HUES64 (cell line): ENCODE results near the gene CNTNAP2.
"Not testable (repeated sequence)": the region's sequence is repeated elsewhere in the genome, so short reads cannot be mapped to it uniquely, and the experiment has no call there.

Experiments
- H3K27ac ChIP-seq: 2 replicates; pipeline ENCODE4 v1.7.0; 2013; ENCODE audit warnings: low read depth, low read length, inconsistent platforms
- H3K27me3 ChIP-seq: 2 replicates; pipeline ENCODE4 v1.6.1; 2013; ENCODE audit warnings: mild to moderate bottlenecking, low read length; ENCODE audit not compliant: insufficient read depth
- H3K36me3 ChIP-seq: 2 replicates; pipeline ENCODE4 v1.6.1; 2013; ENCODE audit warnings: mild to moderate bottlenecking, low read length; ENCODE audit not compliant: insufficient read depth
- H3K4me1 ChIP-seq: 2 replicates; pipeline ENCODE4 v1.6.1; 2013; ENCODE audit warnings: mild to moderate bottlenecking, low read length, moderate library complexity; ENCODE audit not compliant: insufficient read depth
- H3K4me3 ChIP-seq: 2 replicates; pipeline ENCODE4 v1.5.1; 2013; ENCODE audit warnings: mild to moderate bottlenecking, low read length, moderate library complexity
- H3K9ac ChIP-seq: 2 replicates; pipeline ENCODE4 v1.6.1; 2013; ENCODE audit warnings: mild to moderate bottlenecking, low read depth, low read length
- H3K9me3 ChIP-seq: 2 replicates; pipeline ENCODE4 v1.6.1; 2013; ENCODE audit warnings: low read depth, low read length; ENCODE audit not compliant: insufficient read depth
- WGBS: fragments of 150-250, 120-280 bp; methylation state at CpG from one replicate; pipeline ENCODE4 v1.1.7; 2013; ENCODE audit warnings: missing lambda C conversion rate; 5-methylcytosine and 5-hydroxymethylcytosine counted together

Gene CNTNAP2

GRCh38 chr7:148422030-148422429 lies 2305.4 kb downstream of the CNTNAP2 start:
- WGBS, result 95% methylated on average over 5 of the region's 5 CpGs

GRCh38 chr7:148426393-148426792 lies 2309.8 kb downstream of the CNTNAP2 start:
- not testable (repeated sequence) for H3K4me1 ChIP-seq, H3K9ac ChIP-seq, H3K36me3 ChIP-seq, H3K27me3 ChIP-seq, H3K4me3 ChIP-seq, H3K27ac ChIP-seq
- WGBS, result 95% methylated on average over 24 of the region's 24 CpGs
- H3K9me3 ChIP-seq, result peaks cover 18% of the 10 kb centered on the region; the same call in 1 of the 2 replicates

More at GRCh38 chr7:148422030-148422429, 2305.4 kb downstream of the CNTNAP2 start:
- Histone ChIP-seq H3K27me3 (no peaks in the 10 kb centered on the region), H3K4me3 (no peak overlapping the region), H3K36me3 (peaks cover 44% of the 10 kb centered on the region), H3K9ac (no peak overlapping the region), H3K9me3 (peaks cover 18% of the 10 kb centered on the region; the same call in 1 of the 2 replicates), H3K4me1 (no peaks in the 10 kb centered on the region), H3K27ac (no peak overlapping the region)

DNA sequence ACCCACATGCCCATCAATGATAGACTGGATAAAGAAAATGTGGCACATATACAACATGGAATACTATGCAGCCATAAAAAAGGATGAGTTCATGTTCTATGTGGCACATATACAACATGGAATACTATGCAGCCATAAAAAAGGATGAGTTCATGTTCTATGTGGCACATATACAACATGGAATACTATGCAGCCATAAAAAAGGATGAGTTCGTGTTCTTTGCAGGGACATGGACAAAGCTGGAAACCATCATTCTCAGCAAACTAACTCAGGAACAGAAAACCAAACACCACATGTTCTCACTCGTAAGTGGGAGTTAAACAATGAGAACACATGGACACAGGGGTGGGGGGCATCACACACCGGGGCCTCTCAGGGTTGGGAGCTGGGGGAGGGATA lies 2314.1 kb downstream of the CNTNAP2 start:
- H3K9ac ChIP-seq, H3K4me1 ChIP-seq, H3K4me3 ChIP-seq, H3K27ac ChIP-seq, H3K36me3 ChIP-seq, H3K27me3 ChIP-seq, H3K9me3 ChIP-seq: not testable (repeated sequence)
- WGBS, result over 99% methylated on average over 3 of the region's 3 CpGs

DNA sequence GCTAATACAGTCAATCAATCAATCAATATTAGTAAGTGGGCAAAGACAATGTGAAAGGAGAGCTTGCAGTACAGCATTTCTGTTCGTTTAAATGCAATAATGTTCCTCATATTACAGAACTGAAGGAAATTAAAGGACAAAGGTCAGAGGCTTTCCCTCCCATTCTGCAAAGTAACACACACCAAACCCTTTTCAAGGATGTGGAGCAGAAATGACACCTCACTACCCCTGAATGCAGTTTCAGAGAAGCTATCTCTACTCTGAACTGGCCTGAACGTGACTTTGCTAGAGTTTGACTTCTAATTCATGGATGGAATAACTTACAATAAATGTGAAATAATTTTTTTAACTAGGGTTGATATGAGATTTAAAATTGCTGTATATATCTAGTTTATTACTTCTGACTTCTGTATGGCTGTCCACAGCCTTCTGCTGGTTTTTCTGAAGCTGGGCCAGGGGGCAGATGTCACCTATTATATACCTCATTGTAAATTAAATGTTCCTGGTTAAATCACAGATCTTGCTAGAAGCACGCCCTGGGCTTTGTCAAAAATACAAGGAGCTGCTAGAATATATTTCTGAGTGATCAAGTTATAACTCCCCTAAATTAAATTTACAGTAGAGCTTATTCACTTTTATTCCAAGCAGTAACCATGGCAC lies 2317.1 kb downstream of the CNTNAP2 start:
- Histone ChIP-seq H3K27ac (no peak overlapping the region), H3K9me3 (no peaks in the 10 kb centered on the region), H3K27me3 (no peaks in the 10 kb centered on the region)

GRCh38 chr7:148434181-148434757 lies 2317.7 kb downstream of the CNTNAP2 start:
- Histone ChIP-seq H3K27me3 (no peaks in the 10 kb centered on the region), H3K9ac (no peak overlapping the region), H3K4me1 (no peaks in the 10 kb centered on the region), H3K27ac (no peak overlapping the region), H3K9me3 (no peaks in the 10 kb centered on the region), H3K4me3 (no peak overlapping the region), H3K36me3 (no peaks in the 10 kb centered on the region)
- 92% methylated on average over 13 of the region's 13 CpGs for WGBS

More for the DNA sequence above, 2317.1 kb downstream of the CNTNAP2 start:
- no peaks in the 10 kb centered on the region for H3K36me3 ChIP-seq
- H3K4me3 ChIP-seq, result no peak overlapping the region
- H3K9ac ChIP-seq, result no peak overlapping the region
- WGBS, result 91% methylated on average over 3 of the region's 3 CpGs
- H3K4me1 ChIP-seq, result no peaks in the 10 kb centered on the region

DNA sequence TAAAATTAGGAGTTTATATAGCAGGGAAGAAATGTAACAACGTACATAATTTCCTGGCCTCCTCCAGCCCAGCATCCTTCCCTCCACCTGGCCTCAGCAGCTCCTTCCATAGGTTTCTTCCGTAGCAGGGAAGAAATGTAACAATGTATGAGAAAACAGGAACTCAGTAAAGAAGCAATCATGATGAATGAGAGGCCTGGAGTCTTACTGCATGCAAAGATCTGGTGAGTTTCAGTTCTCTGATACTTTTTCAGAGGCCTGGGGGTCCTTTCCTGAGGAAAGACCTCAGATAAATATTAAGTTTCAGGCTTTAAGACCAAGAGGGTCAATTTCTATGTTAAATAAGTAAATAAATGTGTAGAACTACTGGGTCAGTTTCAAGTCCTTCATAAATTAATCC lies 2318.3 kb downstream of the CNTNAP2 start:
- no peak overlapping the region for H3K9ac ChIP-seq
- no peaks in the 10 kb centered on the region for H3K36me3 ChIP-seq
- WGBS, result 82% methylated on average over 1 of the region's 2 CpGs
- no peak overlapping the region for H3K4me3 ChIP-seq
- H3K9me3 ChIP-seq, result no peaks in the 10 kb centered on the region
- H3K27me3 ChIP-seq, result no peaks in the 10 kb centered on the region
- H3K4me1 ChIP-seq, result no peaks in the 10 kb centered on the region; the same call in 1 of the 2 replicates
- no peak overlapping the region for H3K27ac ChIP-seq

DNA sequence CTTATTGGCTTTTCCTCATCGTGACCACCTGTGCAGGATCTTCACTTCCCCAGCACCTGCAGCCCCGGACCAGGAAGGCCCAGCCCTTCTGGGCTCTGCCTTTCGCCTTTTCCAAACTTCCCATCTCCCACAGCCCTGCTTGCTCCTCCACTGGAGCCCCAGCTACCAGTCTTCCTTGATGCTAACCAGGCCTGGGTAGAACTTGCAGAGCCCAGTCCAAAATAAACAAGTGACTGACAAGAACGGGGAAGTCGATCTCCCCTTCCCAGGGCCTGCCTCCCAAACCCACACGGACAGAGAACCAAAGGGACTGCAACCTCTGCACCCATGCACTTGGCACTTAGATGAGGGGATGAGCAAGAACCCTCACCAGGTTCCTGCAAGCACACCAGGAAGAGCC lies 2319.1 kb downstream of the CNTNAP2 start:
- Histone ChIP-seq H3K9me3 (no peaks in the 10 kb centered on the region), H3K36me3 (no peaks in the 10 kb centered on the region), H3K27me3 (no peaks in the 10 kb centered on the region), H3K27ac (no peak overlapping the region), H3K4me1 (no peaks in the 10 kb centered on the region; the same call in 1 of the 2 replicates), H3K4me3 (no peak overlapping the region), H3K9ac (no peak overlapping the region)
- 60% methylated on average over 6 of the region's 6 CpGs for WGBS

GRCh38 chr7:148436135-148436534 lies 2319.5 kb downstream of the CNTNAP2 start:
- H3K9ac ChIP-seq, result no peak overlapping the region
- H3K4me1 ChIP-seq, result no peaks in the 10 kb centered on the region; the same call in 1 of the 2 replicates
- no peak overlapping the region for H3K4me3 ChIP-seq
- no peaks in the 10 kb centered on the region for H3K27me3 ChIP-seq
- H3K36me3 ChIP-seq, result no peaks in the 10 kb centered on the region
- no peak overlapping the region for H3K27ac ChIP-seq
- H3K9me3 ChIP-seq, result no peaks in the 10 kb centered on the region
- WGBS, result 97% methylated on average over 4 of the region's 4 CpGs

DNA sequence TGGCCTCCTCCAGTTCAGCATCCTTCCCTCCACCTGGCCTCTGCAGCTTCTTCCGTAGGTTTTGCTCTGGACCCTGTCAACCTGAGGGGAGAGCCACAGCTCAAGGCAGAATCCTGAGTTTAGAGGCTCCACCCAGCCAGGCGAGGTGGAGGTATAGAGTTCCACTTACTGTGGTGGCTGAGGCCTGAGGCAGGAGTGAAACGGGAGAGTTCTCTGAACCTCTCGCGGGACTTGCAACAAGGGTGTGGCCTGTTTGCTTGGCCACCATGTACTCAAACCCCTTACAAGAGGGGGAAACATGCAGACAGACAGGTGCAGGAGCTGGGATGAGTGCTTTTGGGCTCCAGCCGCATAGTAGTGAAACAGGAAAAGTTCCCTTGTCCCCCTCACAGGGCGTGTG lies 2320.0 kb downstream of the CNTNAP2 start:
- Histone ChIP-seq H3K4me1 (no peaks in the 10 kb centered on the region; the same call in 1 of the 2 replicates), H3K9me3 (no peaks in the 10 kb centered on the region), H3K4me3 (no peak overlapping the region), H3K27me3 (no peaks in the 10 kb centered on the region), H3K9ac (no peak overlapping the region), H3K27ac (no peak overlapping the region), H3K36me3 (no peaks in the 10 kb centered on the region)
- WGBS, result 84% methylated on average over 7 of the region's 7 CpGs

DNA sequence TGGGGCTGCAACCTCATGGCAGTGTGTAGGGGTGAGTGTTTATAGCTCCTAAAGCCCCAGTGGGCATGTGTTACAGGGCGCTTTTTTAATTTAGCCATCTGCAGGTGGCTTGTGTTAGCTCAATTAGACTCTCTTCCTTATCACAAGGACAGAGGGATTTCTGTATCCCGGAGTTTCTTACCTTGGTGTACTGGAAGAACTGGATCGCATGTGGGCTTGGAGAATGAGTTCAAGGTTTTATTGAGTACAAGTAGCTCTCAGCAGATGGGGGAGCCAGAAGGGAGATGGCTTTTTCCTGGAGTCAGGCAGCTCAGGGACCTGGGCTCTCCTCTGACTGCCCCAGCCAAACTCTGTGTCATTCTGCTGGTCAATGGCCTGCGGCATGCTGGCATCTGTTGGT lies 2320.4 kb downstream of the CNTNAP2 start:
- Histone ChIP-seq H3K36me3 (no peaks in the 10 kb centered on the region), H3K4me1 (no peaks in the 10 kb centered on the region; the same call in 1 of the 2 replicates), H3K27me3 (no peaks in the 10 kb centered on the region), H3K9ac (no peak overlapping the region), H3K27ac (no peak overlapping the region), H3K9me3 (no peaks in the 10 kb centered on the region), H3K4me3 (no peak overlapping the region)
- WGBS, result 90% methylated on average over 4 of the region's 4 CpGs

DNA sequence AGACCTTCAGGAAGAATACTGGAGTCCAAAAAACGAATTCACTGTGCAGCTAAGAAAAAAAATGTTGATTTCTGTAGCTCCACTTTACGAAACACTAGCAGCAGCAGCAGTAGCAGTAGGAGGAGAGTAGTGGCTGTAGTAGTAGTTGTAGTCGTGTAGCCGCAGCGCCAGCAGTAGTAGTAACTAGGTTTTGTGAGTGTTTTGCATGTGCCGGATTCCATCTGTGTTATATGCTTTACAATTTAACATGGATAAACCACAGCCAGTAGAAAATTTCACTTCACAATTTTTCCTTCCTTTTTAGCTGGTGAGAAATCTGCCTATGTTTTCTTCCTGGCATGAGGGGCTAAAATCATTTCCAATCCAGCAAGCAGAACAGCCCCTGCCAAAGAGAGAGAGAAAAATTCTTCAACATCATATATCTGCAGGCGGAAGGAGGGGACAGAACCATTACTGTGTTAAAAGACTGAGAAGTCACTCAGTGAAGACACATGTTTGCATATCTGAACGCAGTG lies 2325.6 kb downstream of the CNTNAP2 start:
- no peak overlapping the region for H3K27ac ChIP-seq
- 89% methylated on average over 7 of the region's 8 CpGs for WGBS
- peaks cover 21% of the 10 kb centered on the region for H3K9me3 ChIP-seq
- no peaks in the 10 kb centered on the region for H3K36me3 ChIP-seq
- no peak overlapping the region for H3K4me3 ChIP-seq
- H3K27me3 ChIP-seq, result no peaks in the 10 kb centered on the region
- H3K4me1 ChIP-seq, result no peaks in the 10 kb centered on the region; the same call in 1 of the 2 replicates
- H3K9ac ChIP-seq, result no peak overlapping the region
